GM15510 (cell line): Measurements from ENCODE around the gene TPR.

Source experiments
- POLR2A ChIP-seq: IDR thresholded peaks from 3 replicates; pipeline ENCODE4 v1.6.1; 2011; ENCODE audit warnings: borderline replicate concordance; ENCODE audit not compliant: insufficient read length; ENCODE audit errors: extremely low read depth

TPR gene

DNA sequence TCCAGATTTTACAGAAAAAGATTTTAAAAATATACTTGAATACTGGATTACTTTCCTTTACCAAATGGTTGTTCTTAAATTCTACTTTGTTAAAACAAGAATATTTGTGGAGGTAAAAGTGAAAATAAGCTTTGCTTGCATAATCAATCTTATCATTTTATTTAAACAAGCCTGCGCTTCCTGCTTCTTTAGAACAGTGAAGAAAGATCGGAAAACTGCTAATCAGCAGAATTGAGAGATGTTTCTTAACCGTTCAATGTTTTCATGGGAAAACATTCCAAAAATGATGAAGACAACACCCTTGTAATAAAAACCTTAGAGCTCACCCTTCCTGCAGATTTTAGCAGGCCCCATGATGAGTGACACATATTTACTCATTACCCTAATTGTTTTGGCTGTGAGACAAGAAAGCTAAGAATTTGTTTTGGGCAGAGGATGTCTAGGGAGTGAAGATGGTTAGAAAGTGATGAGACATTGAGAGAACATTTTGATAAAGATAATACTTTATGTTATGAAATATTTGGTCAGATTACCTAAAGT, 72.6 kb downstream of the TPR start:
- TF ChIP-seq POLR2A = no peak

DNA sequence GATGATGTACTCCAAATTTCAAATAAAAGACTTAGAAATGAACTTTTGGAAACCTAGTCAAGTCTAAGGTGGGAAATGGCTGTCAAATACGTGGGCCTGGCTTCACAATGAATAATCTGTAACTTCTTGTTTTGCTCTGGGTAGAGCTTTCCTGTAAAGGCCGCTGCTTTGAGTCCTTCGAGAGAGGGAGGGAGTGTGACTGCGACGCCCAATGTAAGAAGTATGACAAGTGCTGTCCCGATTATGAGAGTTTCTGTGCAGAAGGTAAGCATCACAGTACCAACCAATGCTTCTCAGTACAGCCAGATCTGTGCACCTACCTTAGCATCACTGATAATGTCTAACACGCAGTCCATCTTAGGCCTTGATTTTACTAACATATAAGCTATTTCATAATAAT, 73.6 kb downstream of the TPR start:
- no peak for TF ChIP-seq POLR2A

DNA sequence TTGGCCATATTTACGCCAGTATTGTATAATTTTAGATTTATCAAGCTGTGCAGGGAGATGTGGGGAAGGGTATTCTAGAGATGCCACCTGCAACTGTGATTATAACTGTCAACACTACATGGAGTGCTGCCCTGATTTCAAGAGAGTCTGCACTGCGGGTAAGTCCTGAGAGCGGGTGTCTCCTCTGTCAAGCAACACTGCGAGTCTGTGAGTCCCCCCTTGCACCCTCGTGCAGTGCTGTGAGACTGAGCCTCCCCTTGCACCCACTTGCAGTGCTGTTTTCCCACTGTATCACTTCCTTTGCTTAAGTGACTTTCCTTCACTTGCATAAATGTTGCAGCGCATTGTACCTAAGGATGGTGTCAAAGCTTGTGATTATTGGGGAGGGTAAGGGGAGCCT, 75.0 kb downstream of the TPR start:
- TF ChIP-seq POLR2A = no peak

DNA sequence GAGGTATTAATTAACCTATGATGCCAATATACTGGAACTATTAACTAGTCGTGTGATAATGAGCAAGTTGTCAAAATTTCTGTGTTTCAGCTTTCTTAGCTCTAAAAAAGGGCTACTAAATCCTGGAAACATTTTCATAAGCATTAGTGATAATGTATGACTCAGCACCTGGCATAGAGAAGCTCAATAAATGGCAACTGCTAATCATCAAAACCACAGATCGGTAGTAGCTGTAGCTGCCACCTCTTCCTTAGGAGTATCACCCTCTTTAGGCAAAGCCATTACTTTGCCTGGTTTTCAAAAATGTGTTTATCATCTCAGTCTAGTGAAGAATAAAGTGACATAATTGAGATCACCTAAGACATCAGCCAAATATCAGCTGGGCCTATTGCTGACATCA, 75.5 kb downstream of the TPR start:
- no peak for TF ChIP-seq POLR2A

DNA sequence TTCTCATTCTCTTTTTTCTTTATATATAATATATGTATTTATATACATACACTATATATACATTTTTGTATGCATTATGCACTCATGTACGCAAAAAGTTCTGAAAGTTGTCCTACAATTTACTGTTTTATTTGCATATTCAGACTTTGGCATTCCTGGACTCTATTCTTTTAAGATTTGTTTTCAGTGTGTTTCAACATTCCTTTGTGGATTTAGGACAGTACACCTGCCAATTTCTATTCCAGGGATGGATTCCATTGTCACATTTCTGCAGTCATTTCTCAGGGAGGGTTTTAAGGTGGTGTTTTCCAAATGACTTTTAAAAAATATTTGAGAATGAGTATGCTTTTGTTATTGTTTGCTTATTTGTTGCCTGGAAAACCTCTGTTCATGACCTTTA, 76.2 kb downstream of the TPR start:
- no peak for TF ChIP-seq POLR2A

DNA sequence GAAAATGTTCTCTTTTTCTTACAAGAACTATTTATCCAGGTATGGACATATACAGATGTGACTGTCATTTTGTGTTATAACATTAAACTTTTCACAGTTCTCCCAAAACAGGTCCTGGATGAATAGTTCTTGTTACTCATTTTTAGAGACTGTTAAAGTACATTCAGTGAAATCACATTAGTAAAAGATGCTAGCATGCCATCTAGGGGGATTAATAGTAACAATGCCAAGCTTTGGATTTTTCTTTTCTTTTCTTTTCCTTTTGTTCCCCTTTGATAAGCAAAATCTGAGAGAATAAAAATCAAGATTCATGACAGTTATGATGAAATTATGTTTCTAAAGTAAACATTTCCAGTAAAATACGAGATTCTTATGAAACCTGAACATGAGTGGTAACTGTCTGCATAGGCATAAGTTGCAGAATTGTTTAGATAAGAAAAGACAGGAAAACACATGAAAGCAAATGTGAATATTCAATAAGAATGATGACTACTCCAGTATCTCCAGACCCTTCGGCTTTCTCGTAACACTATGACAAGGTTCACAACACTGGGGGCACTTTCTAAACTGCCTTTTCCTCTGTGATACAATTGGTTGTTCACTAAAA, 77.5 kb downstream of the TPR start:
- TF ChIP-seq POLR2A = no peak

DNA sequence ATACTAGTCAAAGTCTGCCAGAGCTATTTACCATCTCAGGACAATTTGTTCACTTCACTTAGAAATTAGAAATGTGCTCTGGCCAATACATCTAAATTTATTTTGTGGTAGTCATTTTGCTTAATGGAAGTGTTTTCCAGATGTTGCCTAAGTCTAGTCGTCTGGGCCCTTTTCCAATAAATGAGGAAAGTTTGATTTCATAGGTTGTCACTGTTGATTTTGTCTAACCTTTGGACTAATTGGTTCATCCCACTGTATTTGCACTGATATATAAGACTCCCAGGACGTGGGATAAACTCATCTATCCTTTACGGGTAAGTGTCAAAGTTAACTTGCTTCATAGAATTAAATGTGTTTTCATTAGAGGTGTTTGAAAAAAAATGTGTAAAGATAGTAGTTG, 79.1 kb downstream of the TPR start, which contains the start of gene PRG4:
Gene PRG4 (plus strand): TSS at position 300 of the 400 bp plus-strand sequence.
- no peak for TF ChIP-seq POLR2A

DNA sequence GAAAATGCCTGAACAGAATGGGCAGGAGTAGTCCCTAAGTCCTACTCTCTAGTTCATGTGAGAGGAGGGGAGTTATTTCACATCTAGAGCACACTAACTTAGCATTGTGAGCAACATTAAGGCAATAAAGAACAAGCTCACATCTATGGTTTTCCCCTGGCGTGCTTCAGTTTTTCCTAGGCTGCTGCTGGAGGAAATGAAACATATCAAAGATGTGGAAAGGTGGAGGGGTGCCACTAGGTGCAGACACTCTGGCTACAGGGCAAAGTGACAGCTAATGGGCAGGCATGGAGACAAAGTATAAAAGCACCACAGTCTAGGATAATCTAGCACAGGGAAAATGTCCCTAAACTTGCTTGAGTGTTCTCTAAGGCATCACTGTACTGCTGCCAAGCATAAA, 82.2 kb downstream of the TPR start:
- TF ChIP-seq POLR2A = no peak

DNA sequence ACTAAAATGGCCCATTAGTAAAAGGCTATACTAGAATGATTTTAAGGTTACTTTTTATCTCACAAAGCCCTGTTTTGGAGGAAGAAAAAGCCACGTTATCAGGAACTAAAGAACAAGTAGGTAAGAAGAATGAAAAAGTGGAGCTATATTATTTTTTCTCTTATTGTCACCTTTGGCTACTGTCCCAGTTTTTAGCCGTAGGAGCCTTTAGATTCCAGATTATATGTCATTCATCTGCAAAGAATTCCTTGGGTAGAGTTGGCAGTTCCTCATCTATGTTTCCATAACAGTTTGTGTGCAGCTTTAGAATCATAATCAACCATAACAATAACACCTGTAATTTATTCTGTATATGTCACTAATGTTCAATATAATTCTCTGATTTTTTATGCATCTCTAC, 83.8 kb downstream of the TPR start:
- no peak for TF ChIP-seq POLR2A

DNA sequence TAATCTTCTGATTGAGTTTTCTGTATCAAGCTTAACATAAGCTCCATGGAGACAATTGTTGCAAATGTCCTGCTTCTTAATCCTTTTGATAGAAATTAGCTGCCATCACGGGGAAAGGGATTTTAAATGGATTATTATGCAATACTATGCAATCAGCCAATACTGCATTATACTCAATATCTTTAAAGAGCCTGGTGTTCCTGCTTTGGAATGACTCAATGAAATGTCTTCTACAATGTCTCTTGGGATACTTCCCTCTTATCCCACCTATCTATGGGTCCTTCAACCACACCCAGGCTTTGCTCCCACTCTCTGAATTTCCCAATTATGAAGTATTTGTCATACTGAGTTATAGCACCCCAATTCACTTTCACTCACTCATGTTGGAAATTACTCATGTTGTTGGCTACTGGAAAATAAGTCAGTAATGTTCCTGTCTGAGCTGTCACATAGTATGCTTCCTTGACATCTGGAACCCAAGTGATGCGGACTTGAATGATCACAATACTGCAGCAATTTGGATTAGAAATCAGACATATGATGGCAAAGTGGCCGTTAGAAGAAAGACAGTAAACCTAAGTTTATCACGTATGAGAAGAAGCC, 85.0 kb downstream of the TPR start:
- TF ChIP-seq POLR2A = no peak

DNA sequence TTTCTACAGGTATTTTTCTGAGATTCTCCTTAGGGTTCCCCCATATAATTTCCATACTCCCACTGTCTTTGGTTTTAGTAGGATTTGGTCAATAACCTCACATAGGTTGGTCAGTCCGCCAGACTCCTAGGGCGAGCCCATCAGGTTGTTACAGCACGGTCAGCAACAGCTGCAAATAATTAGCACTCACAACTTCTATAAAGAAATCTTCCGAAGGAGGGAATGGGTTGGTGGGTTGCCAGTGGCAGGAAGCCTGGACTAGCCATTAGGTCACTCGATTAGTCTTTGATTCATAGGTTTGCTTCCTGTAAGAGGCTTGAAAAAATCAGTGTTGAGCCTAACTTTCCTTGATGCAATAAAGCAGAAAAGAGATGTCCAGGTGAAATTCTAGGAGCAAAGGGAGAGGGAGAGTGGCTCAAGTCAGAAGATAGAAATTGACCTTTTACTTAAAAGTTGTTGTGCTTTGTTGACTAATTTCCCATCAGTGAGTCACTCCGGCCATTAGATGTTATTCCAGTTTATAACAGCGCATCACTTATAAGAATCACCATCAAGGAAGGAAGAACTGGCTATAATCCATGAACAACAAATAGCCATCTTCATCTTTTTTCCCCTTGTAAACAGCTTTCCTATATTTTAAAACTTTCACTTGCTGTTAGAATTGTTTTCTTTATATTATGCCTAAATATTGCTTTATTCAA, 88.3 kb downstream of the TPR start:
- no peak for TF ChIP-seq POLR2A

DNA sequence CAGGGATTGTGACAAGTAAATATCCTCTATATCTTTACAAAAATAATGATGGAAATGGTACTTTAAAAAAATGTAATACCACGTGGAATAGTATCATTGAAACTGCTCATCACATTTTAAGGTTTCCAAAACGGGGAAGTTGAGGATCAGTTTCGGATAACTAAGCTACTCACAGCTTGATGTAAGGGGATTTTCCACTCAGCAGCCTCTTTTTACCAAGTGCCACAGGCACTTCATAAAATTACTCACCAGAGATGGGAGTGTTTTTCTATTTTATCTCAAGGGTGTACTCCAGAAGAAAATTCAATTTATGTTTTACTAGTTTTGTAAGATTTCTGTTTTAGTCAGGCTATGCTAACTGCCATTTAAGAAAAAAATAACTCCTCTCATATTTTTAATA, 91.7 kb downstream of the TPR start:
- no peak for TF ChIP-seq POLR2A

DNA sequence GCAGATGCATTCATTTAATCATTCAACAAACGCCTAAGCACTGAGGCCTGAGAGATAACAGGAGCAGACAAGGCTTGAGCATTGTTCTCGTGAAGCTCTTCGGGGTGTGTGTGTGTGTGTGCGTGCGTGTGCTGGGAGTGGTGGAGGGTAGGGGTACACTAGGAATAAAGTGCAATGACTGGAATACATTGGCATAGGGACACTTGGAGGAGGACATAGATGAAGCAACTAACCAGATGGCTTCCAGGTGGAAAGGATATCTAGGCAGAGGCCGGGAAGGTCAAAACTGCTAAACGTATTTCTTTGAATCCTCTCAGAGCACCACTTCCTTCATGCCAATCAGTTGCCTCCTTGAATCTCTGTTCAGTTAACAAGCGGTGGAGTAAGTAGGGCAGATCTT, 92.6 kb downstream of the TPR start:
- TF ChIP-seq POLR2A = no peak

DNA sequence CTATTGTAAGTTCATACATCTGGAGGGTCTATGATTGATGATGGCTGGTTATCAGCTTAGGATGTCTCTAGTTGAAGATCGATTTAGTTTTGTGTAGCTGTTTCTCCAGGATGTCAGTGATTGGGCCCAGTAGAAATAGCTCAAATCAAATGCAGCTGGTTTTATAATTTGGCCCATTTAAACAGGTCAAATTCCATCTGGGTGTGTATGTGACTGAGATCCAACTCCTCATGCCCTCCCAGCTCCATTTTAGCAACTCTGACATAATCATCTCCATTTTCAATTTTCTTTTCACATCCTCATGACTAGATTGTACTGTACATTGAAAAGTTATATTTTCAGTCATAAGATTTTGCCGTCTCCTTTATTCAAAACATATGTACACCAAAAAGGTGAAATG, 99.2 kb downstream of the TPR start:
- TF ChIP-seq POLR2A = no peak

DNA sequence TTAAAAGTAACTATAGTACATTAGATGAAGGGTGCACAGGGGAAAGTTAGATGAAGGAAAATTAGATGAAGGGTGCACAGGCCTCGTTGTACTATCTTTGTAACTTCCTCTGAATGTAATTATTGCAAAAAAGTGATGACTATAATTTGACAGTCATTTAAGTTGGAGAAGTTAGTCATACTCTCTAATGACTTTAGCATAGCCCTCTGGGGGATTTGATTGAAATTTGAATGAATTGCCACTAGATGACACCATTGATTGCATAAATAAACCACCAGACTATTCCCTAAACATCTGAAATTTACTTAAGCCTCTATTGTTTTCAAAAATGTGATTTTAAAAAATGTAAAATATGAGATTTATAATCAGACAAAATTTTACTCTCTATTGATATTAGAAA, 102.6 kb downstream of the TPR start:
- no peak for TF ChIP-seq POLR2A

DNA sequence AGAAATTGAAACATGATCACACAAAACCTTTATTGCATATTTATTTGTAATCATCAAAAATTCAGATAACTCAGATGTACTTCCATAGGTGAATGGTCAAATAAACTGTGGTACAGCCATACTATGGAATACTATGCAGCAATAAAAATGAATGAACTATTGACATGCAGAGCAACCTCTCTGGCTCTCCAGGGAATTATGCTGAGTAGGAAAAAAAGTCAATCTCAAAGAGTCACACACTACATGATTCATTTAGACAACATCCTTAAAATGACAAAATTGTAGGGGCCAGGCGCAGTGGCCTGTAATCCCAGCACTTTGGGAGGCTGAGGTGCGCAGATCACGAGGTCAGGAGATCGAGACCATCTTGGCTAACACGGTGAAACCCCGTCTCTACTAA, 104.0 kb downstream of the TPR start:
- TF ChIP-seq POLR2A = no peak
